ENCODE measurements around the gene RGS4.

- TF ChIP-seq CTCF (IDR thresholded peaks at IDR 0.05): no peak
- TF ChIP-seq POLR2A (IDR thresholded peaks at IDR 0.05): no peak
These were observed 30.0 kb upstream of the RGS4 start for GRCh38 chr1:163038928-163039706.

All from Peyer's patch (tissue), 4 donors.